Ecto neural progenitor cell (in vitro differentiated cells): ENCODE results near the gene PRKCB.

Source experiments
- DNase-seq: peaks from one replicate; pipeline ENCODE4 v3.0.0-alpha.2; 2018; ENCODE audit warnings: low spot score

The PRKCB gene

DNA sequence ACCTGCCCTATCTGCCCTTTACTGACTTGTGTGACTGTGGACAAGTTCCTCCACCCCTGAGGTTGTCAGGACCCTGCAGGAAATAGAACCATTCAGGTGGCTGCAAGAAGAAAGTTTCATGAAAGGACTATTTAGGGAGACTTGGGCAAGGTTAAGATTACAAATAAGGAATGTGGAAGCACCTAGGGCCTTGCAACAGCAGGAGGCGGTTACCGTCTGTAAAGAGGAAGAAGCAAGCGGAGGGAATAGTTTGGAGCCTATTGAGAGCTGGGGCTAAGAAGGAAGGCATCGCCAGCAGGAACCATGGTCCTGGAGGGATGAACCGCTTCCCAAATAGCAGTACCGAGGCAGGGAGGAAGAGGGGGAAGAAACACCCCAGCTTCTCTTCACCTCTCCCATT, 132.4 kb downstream of the PRKCB start:
- no peak for DNase-seq

DNA sequence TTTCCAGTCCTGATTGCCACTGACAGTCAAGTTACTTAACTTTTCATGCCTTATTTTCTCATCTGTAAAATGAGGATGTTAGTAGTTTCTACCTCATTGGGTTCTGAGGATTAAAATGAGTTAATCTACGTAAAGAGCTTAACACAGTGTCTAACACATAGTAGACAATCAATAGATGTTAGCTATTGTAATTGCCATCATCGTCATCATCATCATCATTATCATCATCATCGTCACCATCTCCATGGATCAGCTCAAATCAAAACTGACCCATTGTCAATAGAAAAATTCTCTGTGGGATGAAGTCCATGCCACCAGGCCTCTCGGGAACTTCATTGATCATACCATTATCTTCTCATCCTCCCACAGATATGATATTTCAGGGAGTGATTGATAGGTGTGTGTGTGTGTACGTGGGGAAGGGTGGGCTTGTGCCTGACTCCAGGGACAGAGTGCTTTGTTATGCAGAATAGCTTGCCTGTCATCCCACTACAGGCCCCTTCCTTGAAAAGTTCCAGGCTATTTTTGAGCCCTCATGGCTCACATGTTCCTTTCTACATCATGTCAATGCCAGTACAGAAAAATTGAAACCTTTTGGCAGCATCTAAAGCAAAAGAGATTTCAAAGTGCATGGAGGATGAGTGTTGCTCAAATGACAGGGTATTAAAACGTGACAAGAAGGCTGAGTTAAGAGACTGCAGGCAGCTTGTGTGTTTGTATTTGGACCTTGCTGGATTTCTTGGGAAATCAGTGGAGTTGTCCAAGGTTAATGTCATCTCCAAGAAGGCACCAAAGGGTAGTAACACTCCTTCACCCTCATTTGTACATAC, 133.9 kb downstream of the PRKCB start:
- no peak for DNase-seq

GRCh38 chr16:23974223-23974622, 138.4 kb downstream of the PRKCB start:
- DNase-seq = peak; percentile 64

GRCh38 chr16:23975293-23975692, 139.5 kb downstream of the PRKCB start:
- no peak for DNase-seq

- DNase-seq = no peak
Measured at GRCh38 chr16:23976091-23976490, 140.3 kb downstream of the PRKCB start.

DNA sequence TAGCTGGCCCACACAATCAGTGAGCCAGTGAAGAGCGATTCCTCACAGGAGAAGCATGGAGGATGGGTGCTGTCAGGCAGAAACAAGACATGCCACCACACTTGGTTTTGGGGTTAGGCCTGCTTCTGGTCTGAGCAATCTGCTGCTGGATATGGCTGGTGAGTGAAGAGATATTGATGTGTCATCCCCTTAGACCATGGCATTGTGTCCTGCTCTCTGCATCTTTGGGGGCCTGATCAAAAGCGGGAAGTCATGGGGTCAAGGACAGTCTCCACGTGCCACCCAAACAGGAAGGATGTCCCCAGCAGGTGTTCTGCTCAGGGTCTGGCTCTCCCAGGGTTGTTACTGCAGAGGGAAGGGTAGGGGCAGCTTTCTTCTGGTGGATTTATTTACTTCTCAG, 140.7 kb downstream of the PRKCB start:
- no peak for DNase-seq

GRCh38 chr16:23979441-23979840, 143.7 kb downstream of the PRKCB start:
- DNase-seq = no peak

- no peak for DNase-seq
Measured at GRCh38 chr16:23979982-23980381, 144.2 kb downstream of the PRKCB start.

GRCh38 chr16:23981429-23982399, 145.9 kb downstream of the PRKCB start:
- no peak for DNase-seq

GRCh38 chr16:23986455-23986854, 150.7 kb downstream of the PRKCB start:
- no peak for DNase-seq

DNA sequence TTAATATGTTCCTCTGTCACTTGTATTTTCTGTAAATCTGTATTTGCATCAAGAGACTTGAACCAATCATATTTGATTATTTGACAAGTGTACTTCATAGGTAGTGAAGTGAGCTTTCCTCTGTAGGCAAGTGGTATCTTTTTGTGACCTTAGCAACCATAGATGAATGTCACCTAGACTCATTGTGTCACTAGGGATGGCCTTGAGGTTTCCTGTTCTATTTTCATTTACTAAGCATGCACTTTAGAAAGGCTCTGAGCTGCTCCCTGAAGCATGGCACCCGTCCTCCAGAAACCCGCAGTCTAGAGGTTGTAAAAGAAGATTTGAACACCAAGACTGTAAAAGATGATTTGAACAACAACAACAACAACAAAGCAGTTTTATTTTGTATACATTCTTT, 151.7 kb downstream of the PRKCB start:
- no peak for DNase-seq

GRCh38 chr16:23990507-23990906, 154.7 kb downstream of the PRKCB start:
- no peak for DNase-seq

DNA sequence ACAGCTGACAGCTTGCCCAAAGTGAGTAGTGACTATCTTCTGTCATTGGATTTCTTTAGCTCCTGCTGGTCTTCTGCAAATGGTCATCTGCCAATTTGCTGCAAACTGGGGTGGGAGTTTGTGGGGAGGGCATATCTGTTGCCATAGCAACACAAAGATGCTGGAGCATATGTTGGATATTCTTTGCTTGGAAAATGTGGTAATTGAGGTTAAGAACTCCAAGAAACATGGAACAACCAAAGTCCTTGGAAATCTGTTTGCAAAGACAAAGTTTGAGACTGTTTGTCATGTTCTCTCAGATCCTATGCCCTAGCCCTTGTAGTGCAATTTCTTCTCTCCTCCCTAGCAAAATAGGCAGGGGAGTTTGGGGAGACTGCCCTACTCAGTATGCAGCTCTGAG, 155.3 kb downstream of the PRKCB start:
- DNase-seq = no peak

GRCh38 chr16:23994615-23995014, 158.8 kb downstream of the PRKCB start:
- DNase-seq = no peak

DNA sequence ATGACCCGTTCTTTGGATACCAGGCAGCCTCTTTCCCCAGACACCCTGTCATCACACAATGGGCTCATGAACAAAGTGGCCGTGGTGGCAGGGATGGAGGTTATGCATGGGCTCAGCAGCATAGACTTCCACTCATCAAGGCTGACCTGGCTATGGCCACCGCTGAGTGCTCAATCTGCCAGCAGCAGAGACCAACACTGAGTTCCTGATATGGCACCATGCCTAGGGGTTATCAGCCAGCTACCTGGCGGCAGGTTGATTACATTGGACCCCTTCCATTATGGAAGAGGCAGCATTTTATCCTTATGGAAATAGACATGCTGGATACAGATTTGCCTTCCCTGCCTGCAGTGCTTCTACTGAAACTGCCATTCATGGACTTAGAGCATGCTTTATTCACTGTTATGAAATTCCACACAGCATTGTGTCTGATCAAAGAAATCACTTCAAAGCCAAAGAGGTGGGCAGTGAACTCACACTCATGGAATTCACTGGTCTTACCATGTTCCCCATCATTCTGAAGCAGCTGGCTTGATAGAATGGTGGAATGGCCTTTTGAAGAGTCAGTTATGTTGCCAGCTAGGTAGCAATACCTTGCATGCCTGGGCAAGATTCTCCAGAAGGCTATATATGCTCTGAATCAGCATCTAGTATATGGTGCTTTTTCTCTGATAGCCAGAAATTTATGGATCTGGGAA, 160.6 kb downstream of the PRKCB start:
- no peak for DNase-seq

GRCh38 chr16:23998771-23999170, 163.0 kb downstream of the PRKCB start:
- DNase-seq = no peak

DNA sequence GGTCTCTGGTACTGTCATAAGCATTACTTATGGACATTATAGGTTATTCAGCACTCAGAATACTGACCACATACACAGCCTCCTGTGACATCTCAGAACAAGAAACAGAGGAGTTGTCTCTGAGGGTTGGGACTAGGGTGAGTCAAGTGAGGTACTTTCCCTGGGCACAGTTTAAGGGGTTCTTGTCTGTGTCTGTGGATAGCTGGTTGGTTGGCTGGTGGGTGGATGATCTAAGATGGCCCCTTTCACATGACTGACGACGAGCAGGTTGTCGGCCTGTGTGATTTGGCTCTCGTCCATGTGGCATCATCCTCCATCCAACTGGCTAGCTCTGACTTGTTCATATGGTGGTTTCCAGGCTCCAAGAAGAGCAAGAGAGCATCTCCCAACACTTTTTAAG, 163.9 kb downstream of the PRKCB start:
- no peak for DNase-seq

DNA sequence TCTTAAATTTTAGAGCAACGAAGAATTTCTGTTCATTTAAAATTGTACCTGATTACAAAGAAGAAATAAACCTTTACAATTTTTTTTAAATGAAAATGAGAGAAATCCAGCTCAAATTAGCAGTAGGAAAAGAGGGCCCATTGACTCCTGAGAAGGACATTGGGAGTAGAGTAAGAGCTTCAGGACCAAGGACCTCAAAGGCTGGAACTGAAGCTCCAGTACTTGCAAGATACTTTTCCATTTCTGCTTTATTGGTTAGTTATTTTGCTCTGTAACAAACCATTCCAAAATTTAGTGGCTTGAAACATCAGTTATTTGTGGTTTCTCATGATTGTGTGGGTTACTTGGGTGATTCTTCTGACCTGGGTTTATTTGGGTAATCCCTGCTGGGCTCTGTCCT, 165.9 kb downstream of the PRKCB start:
- no peak for DNase-seq

- no peak for DNase-seq
Measured at GRCh38 chr16:24002619-24003018, 166.8 kb downstream of the PRKCB start.

GRCh38 chr16:24005577-24005976, 169.8 kb downstream of the PRKCB start:
- DNase-seq = no peak

- DNase-seq = no peak
Measured at GRCh38 chr16:24007391-24007790, 171.6 kb downstream of the PRKCB start.

- no peak for DNase-seq
Measured at GRCh38 chr16:24007934-24008333, 172.2 kb downstream of the PRKCB start.
